SK-N-SH treated with all-trans-retinoic acid at 6 μM for 48 hours (cell line): ENCODE measurements around the gene COL8A2.

ENCODE experiments used
- GLIS3 ChIP-seq: fragments of 250-450 bp; sonication (Bioruptor Pico); IDR thresholded peaks from 2 replicates; pipeline ENCODE4 v1.5.0; 2020; ENCODE audit warnings: mild to moderate bottlenecking, moderate library complexity
- RARB ChIP-seq: fragments of 250-450 bp; sonication (Bioruptor Pico); IDR thresholded peaks from 2 replicates; pipeline ENCODE4 v1.8.0; 2021; ENCODE audit warnings: mild to moderate bottlenecking, moderate library complexity
- ZC3H10 ChIP-seq: fragments of 250-450 bp; sonication (Bioruptor Pico); IDR thresholded peaks from 2 replicates; pipeline ENCODE4 v1.5.1; 2021; ENCODE audit warnings: mild to moderate bottlenecking, moderate library complexity
- ZFP3 ChIP-seq: fragments of 250-450 bp; sonication (Bioruptor Pico); IDR thresholded peaks from 2 replicates; pipeline ENCODE4 v1.5.0; 2020; ENCODE audit warnings: mild to moderate bottlenecking, moderate library complexity
- ZNF565 ChIP-seq: fragments of 450-650 bp; formaldehyde crosslinking; conservative IDR thresholded peaks from 2 replicates; pipeline ENCODE4 v1.5.0; 2020; ENCODE audit warnings: low read depth, mild to moderate bottlenecking, moderate library complexity

DNA sequence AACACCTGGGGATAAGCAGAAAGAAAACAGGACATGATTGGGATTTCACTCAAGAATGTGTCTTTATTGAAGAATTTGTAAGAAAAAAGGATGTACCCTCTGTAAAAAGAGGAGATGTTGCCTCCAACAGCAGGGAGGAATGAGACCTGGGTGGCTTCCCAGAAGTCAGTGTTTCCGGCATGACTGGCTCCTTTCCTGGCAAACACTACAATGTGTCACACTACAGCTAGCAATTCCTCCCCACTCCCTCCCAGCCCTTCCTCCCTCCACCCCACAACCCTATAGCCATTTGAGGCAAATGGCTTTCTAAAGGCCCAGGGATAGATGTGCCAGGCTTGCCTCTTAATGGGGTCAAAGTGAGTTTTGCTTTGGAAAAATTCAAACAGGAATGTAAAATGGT is 11.5 kb upstream of the COL8A2 start:
- TF ChIP-seq ZNF565 (CRISPR knock-in tag) (no peak), ZC3H10 (CRISPR knock-in tag) (no peak), ZFP3 (CRISPR knock-in tag) (no peak), RARB (CRISPR knock-in tag) (no peak), GLIS3 (CRISPR knock-in tag) (no peak)
